GM10847 (cell line): ENCODE measurements around the gene THSD7A.

Source experiments
- POLR2A ChIP-seq: IDR thresholded peaks from 2 replicates; pipeline ENCODE4 v1.6.1; 2011; ENCODE audit not compliant: insufficient read length; ENCODE audit errors: extremely low read depth

Gene THSD7A

GRCh38 chr7:11434366-11434765 lies 397.6 kb downstream of the THSD7A start:
- TF ChIP-seq POLR2A, result no peak

- no peak for TF ChIP-seq POLR2A
Observed at GRCh38 chr7:11430841-11431240, 401.2 kb downstream of the THSD7A start.

DNA sequence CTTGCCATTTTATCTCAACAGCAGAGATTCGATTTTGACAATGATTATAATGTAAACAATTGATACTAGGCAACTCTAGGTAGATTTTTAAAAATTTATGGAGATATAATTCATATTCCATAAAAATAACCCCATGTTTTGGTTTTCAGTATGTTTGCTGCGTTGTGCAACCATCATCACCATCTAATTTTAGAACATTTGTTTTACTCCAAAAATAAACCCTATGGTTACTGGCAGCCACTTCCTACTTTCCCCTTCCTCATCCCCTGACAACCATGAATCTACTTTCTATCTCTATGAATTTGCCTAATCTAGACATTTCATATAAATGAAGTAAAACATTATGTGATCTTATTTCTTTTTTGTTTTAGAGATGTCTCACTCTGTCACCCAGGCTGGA lies 401.9 kb downstream of the THSD7A start:
- no peak for TF ChIP-seq POLR2A

GRCh38 chr7:11428877-11429581 lies 403.0 kb downstream of the THSD7A start:
- no peak for TF ChIP-seq POLR2A

DNA sequence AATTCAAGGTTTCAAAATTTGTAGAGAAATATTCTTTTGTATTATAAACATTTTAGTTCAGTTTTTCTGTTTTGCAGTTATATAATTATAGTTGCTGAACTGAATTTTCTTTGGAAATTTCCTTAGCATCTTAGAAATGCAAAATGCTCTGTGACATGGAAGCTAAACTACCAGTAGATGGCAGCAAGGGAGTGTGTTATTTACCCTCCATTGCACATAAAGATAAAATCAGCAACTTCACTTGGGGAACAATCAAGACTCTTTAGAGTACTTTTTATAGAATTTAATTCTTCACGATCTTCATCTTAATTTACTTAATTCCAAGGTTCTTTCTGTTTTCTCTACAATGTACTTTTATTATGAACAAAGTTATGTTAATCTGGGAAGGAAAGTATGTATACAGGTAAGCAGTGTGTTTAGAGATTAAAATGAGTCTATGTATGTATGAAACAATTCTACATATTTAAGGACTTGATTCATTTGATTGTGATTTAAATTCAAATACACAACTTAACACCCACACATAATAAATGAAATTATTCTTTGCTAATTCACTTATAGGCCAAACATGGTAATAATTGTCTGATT lies 404.2 kb downstream of the THSD7A start:
- TF ChIP-seq POLR2A, result no peak

DNA sequence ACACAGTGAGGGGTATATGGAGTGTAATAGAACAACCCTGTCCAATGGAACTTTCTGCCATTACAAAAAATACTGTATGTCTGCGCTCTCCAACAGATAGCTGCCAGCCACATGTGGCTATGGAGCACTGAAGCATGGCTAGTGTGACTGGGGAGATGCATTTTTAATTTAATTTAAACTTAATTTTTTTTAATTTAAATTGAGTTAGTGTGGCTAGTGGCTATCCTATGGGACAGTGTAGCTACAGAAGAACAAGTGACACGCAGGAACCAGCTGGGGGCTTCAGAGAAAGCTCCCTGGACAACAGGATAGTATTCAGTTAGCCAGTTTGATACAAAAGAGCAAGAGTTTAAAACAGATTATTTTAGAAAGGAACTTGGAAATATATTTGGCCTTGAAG lies 408.0 kb downstream of the THSD7A start:
- no peak for TF ChIP-seq POLR2A

DNA sequence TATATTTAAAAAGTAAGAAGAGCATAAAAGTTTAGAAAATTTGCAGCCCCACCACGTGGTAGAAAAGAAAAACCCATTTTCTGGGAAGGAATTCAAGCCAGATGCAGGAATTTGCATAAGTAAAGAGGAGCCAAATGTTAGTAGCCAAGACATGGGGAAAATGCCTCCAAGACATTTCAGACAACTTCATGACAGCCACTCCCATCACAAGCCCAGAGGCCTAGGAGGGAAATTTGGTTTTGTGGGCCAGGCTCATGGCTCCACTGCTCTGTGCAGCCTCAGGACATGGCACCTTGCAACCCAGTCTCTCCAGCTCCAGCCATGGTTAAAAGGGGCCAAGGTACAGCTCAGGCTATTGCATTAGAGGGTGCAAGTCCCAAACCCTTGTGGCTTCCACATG lies 411.9 kb downstream of the THSD7A start:
- TF ChIP-seq POLR2A, result no peak

GRCh38 chr7:11416641-11417458 lies 415.1 kb downstream of the THSD7A start:
- no peak for TF ChIP-seq POLR2A

DNA sequence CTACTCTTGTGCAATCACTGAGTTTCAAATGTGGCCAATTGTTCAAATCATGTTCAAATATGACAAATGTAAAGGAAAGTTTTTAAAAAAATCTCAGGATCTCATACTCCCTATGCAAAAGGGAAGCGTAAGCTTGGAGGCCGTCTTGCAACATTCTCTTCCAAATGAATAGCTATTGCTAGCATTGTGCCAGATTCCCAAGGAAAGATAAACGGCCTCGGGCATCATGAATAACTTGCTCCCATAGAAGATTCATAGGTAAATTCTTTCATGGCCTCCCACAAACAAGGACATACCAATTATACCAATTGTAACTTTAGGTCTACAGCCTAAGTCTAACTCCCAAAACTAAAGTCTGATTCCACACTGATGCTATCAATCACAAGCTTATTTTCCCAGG lies 416.9 kb downstream of the THSD7A start:
- no peak for TF ChIP-seq POLR2A

DNA sequence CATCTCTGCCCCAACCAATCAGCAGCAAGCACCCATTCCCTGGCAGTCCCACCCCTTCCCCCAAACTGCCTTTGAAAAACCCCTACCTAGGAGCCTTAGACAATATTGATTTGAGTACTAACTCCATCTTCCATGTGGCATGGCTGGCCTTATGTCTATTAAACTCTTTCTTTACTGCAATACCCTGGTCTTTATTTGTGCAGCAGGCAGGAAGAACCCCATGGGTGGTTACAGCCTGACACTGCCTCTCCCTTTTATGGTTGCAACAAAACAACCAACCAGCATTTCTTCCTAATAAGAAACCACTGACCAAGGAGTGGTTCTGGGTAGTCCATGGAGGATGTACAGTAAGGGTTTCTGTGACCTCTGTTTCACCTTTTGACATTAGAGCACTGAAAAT lies 418.1 kb downstream of the THSD7A start:
- TF ChIP-seq POLR2A, result no peak

DNA sequence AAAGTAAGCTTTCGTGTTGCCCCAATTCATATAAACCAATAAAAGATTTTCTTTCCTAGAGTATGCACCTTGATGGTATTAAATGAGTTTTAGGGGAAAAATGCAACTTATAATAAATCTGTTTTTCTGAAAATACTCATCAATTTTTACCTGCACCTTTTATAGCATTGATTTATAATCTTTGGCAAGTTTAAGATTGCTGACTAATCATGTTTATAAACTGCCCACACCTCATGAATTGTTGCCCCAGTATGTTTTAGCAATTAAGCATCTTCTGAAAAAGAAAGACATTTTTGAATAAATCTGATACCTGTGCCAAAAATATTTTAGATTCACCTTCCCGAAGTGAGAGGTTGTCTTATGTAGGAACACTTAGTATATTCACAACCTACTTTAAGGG lies 420.0 kb downstream of the THSD7A start:
- no peak for TF ChIP-seq POLR2A

GRCh38 chr7:11410656-11411644 lies 421.0 kb downstream of the THSD7A start:
- no peak for TF ChIP-seq POLR2A

DNA sequence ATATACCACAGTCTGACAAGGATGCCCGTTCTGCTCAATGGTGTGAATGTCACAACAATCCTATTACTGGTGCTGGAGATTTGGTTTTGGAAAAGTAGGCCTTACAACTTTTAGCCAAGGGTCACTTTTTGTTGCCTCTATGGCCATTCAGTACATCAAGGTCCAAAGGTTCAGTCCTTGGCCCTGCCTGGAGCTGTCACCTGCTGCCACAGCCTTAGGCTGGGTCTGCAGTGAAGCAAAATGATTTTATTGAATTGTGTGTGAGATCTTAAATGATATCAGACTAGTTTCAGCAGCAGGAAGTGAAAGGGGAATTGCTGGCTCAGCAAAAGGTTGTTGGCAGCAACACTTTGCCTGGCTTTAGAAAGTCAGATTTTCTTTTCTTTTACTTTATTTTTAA lies 427.6 kb downstream of the THSD7A start:
- no peak for TF ChIP-seq POLR2A

DNA sequence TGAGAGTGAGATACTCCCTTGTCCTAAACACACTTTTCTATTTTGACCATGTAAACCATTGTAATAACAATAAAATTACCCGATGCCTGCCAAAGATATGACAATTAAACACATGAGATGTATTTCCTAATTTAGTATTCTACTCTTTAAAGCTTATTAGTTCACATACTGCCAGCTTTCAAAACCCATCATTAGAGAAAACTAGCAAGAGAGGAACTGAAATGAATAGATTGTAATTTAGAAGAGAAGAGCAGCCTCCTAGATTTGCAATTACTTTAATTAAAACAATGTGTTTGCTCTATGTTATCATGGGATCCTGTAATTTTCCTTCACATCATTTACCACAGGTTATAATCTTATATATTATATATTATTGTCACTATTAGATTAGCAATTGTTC lies 428.2 kb downstream of the THSD7A start:
- no peak for TF ChIP-seq POLR2A

DNA sequence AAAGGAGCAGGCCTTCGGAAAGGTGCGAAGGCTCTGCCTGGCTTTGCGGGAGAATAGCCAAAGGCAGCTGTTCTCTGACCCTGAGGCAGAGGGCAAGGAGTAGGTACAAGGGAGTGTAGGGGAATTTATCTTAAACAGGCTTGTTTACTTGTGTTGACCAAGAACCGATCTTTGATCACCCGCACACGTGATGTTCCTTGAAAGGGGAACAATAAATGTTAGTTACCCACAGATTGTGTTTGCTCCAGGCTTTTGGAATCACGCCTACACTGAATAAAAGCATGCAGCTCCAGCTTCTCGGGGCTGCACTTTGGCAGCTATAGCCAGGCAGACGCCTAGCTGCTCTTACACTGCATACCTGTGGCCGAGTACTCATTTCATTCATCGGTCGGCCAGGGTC lies 437.6 kb downstream of the THSD7A start:
- TF ChIP-seq POLR2A, result no peak
